IgD-negative memory B cell (primary cell): ENCODE measurements around the gene TAB3. TPM values are rescaled to one million over a fixed set of nuclear protein-coding genes. Genes with fewer than 3 reads are reported as not detected.

Experiments
- H3K27ac Mint-ChIP-seq, 3 donors: one replicate each; pipeline ENCODE4 v1.8.0; 2020 to 2022; ENCODE audit warnings: mild to moderate bottlenecking in 3 of 3, mixed read lengths in 3 of 3, moderate library complexity in 1 of 3
- H3K27me3 Mint-ChIP-seq: one replicate; pipeline ENCODE4 v1.8.0; 2021; ENCODE audit warnings: mixed read lengths
- H3K36me3 Mint-ChIP-seq: one replicate; pipeline ENCODE4 v1.8.0; 2020; ENCODE audit warnings: mild to moderate bottlenecking, mixed read lengths
- H3K4me1 Mint-ChIP-seq, 3 donors: one replicate each; pipeline ENCODE4 v1.8.0; 2020 to 2022; ENCODE audit warnings: mixed read lengths in 3 of 3, mild to moderate bottlenecking in 1 of 3
- H3K4me3 Mint-ChIP-seq, 4 donors: one replicate each; pipeline ENCODE4 v1.8.0; 2020 to 2022; ENCODE audit warnings: mild to moderate bottlenecking in 4 of 4, mixed read lengths in 4 of 4, moderate library complexity in 3 of 4
- H3K9me3 Mint-ChIP-seq, 3 donors: one replicate each; pipeline ENCODE4 v1.8.0; 2020 to 2021; ENCODE audit warnings: mixed read lengths in 3 of 3, mild to moderate bottlenecking in 1 of 3
- polyA plus RNA-seq: library from polyadenylated mRNA; unstranded; fragments of 300-500 nt; fragmentation: Illumina TruSeq; gene quantifications from one replicate; pipeline ENCODE4 v1.2.3, GENCODE V29; 2021

Gene TAB3
- polyA plus RNA-seq, 1 donor from 2014 or later: 4.6 TPM

GRCh38 chrX:30870572-30870971 lies 18.5 kb downstream of the TAB3 start:
- Mint-ChIP-seq H3K4me3 (no peak overlapping the region), H3K9me3 (no peaks in the 10 kb centered on the region), H3K27ac (no peak overlapping the region), H3K27me3 (peaks cover 2% of the 10 kb centered on the region), H3K4me1 (peaks cover 0 to 5% (median 0%) of the 10 kb centered on the region in 3 donors), H3K36me3 (peaks cover 4% of the 10 kb centered on the region)

DNA sequence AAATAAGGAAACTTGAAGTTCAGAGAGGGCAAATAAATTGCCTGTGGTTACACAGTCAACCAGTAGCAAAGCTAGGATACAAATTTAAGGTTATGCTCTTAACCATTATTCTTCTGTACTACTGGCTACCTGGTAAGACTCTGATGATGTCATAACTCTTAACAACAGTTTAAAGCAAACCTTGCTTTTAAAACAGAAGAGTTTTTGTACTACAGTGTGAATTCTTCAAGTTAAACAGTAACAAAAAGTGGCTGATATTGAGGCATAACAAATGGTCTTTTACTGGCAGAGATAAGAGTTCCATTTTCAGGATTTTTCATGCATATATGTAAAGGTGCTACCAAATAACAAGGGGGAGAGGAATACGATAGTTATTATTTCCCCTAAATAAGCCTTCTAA lies 23.4 kb downstream of the TAB3 start:
- no peaks in the 10 kb centered on the region for H3K9me3 Mint-ChIP-seq
- H3K27ac Mint-ChIP-seq: no peak overlapping the region
- H3K4me1 Mint-ChIP-seq: peaks cover 4 to 8% (median 7%) of the 10 kb centered on the region in 3 donors
- peaks cover 2% of the 10 kb centered on the region for H3K36me3 Mint-ChIP-seq
- peaks cover under 1% of the 10 kb centered on the region for H3K27me3 Mint-ChIP-seq
- H3K4me3 Mint-ChIP-seq: no peak overlapping the region

DNA sequence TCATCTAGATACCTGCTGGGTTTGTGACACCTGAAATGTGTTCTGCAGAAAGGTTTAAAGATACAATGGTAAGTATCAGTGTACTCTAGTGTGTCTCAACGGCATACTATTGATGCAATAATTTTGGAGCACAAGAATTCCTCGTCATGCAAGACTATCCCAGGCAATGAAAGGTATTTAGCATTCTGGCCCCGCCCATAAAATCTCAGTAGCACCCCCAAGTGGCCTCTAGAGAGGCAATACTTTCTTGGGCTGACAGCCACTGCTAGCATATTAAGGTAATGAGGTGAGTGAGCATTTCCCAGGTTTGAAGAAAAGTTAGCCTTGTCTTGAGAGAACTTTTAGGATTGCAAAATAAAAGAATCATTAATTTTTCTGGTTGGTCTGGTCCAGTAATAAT lies 24.0 kb downstream of the TAB3 start:
- Mint-ChIP-seq H3K27me3 (no peaks in the 10 kb centered on the region), H3K4me3 (no peak overlapping the region), H3K27ac (no peak overlapping the region), H3K4me1 (peaks cover 4 to 8% (median 7%) of the 10 kb centered on the region in 3 donors), H3K9me3 (no peaks in the 10 kb centered on the region), H3K36me3 (peaks cover 2% of the 10 kb centered on the region)

DNA sequence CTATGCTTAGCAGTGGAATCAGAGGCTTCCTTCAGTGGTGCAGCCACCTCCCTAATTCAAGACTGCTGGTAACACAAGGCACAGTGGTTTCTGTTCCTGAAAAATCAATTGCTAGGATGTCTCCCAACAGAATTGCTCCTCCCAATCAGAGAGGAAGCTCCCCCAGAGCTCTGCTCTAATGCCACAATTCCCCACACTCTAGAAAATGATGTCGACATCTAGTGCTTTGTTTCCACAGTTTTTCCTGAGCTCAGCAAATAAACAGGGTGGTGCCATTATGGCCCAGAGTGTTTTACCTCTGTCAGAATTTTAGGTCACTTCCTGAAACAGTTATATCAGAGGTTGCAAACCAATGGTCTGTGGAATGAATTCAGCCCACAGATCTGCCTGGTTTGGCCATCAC lies 24.7 kb downstream of the TAB3 start:
- no peak overlapping the region for H3K4me3 Mint-ChIP-seq
- H3K4me1 Mint-ChIP-seq: peaks cover 4 to 8% (median 7%) of the 10 kb centered on the region in 3 donors
- H3K27ac Mint-ChIP-seq: no peak overlapping the region
- H3K36me3 Mint-ChIP-seq: peaks cover 2% of the 10 kb centered on the region
- no peaks in the 10 kb centered on the region for H3K9me3 Mint-ChIP-seq
- H3K27me3 Mint-ChIP-seq: no peaks in the 10 kb centered on the region

GRCh38 chrX:30863974-30864373 lies 25.1 kb downstream of the TAB3 start:
- Mint-ChIP-seq H3K27me3 (no peaks in the 10 kb centered on the region), H3K4me1 (peaks cover 4 to 8% (median 7%) of the 10 kb centered on the region in 3 donors), H3K36me3 (peaks cover 2% of the 10 kb centered on the region), H3K27ac (peak overlapping the region in 1 of 3 donors; percentile 46), H3K9me3 (no peaks in the 10 kb centered on the region), H3K4me3 (no peak overlapping the region)

- H3K27ac Mint-ChIP-seq: no peak overlapping the region
- H3K36me3 Mint-ChIP-seq: no peaks in the 10 kb centered on the region
Observed at GRCh38 chrX:30858098-30858497, 31.0 kb downstream of the TAB3 start.

DNA sequence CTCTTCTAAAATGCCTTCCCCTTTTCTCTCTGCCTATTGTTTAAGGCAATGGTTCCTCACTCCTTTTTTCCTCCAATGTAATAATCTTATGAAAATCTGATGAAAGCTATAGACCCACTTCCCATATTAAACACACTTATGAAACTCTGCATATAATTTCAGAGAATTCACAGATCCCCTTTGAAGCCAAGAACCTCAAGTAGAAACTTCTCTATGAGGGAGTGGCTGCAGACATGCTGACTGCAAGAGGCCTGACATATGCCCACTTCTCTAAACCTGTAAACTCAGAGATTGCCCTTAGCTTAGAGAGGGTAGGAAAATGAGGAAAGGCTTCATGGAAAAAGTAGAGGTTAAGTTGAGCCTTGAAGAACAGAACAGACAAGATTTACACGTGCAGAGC lies 37.6 kb downstream of the TAB3 start:
- Mint-ChIP-seq H3K9me3 (no peaks in the 10 kb centered on the region), H3K27ac (no peak overlapping the region), H3K4me1 (no peaks in the 10 kb centered on the region), H3K4me3 (no peak overlapping the region), H3K36me3 (no peaks in the 10 kb centered on the region), H3K27me3 (peaks cover 1% of the 10 kb centered on the region)

More at GRCh38 chrX:30858098-30858497, 31.0 kb downstream of the TAB3 start:
- Mint-ChIP-seq H3K4me3 (no peak overlapping the region), H3K27me3 (peaks cover 1% of the 10 kb centered on the region), H3K9me3 (no peaks in the 10 kb centered on the region), H3K4me1 (no peaks in the 10 kb centered on the region)

DNA sequence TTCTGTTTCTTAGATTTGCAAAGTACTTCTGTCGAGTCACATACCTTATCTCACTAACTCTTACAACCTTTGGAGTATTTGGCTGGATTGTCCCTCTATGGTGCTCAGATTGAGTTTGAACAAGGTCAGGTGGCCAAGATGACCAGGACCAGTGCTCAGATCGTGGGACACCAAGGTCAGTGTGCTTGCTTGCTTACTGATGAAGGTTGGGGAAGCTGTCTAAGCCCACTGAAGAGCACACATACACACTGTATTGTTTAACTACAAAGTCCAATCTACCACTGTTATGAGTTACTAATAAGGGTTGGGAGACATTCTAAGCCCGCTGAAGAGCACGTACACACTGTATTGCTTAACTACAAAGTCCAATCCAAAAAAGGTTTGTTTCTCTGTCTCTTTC lies 53.7 kb downstream of the TAB3 start:
- H3K27me3 Mint-ChIP-seq: no peaks in the 10 kb centered on the region
- H3K36me3 Mint-ChIP-seq: no peaks in the 10 kb centered on the region
- H3K4me3 Mint-ChIP-seq: no peak overlapping the region
- peaks cover 0 to 1% (median 0%) of the 10 kb centered on the region in 3 donors for H3K4me1 Mint-ChIP-seq
- H3K27ac Mint-ChIP-seq: no peak overlapping the region
- no peaks in the 10 kb centered on the region for H3K9me3 Mint-ChIP-seq

DNA sequence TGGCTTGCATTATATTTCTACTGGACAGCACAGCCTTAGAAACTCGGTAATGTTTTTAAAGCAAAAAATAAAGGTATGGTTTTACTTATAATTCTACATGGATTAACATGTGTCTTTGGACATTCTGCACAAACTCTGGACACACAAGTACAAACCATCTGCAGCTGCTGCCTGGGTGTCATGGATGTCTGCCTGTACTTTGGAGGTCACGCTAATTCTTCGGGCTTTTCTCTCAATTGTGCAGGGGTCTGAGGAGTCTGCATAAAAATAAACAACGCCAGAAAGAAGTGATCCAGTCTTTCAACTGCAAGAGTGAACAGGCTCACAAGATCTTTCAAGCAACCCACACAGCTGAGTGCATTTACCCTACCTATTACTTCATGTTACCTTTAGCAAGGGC lies 55.2 kb downstream of the TAB3 start:
- Mint-ChIP-seq H3K4me3 (peak overlapping the region in 1 of 4 donors; percentile 33), H3K27me3 (no peaks in the 10 kb centered on the region), H3K9me3 (no peaks in the 10 kb centered on the region), H3K4me1 (peaks cover 0 to 1% (median 0%) of the 10 kb centered on the region in 3 donors), H3K27ac (no peak overlapping the region), H3K36me3 (no peaks in the 10 kb centered on the region)

GRCh38 chrX:30831082-30831481 lies 58.0 kb downstream of the TAB3 start:
- no peaks in the 10 kb centered on the region for H3K36me3 Mint-ChIP-seq
- peaks cover 0 to 3% (median 0%) of the 10 kb centered on the region in 3 donors for H3K4me1 Mint-ChIP-seq
- peak overlapping the region in 1 of 4 donors; percentile 1 for H3K4me3 Mint-ChIP-seq
- H3K9me3 Mint-ChIP-seq: no peaks in the 10 kb centered on the region
- H3K27me3 Mint-ChIP-seq: no peaks in the 10 kb centered on the region
- H3K27ac Mint-ChIP-seq: peak overlapping the region in 1 of 3 donors; percentile 17

GRCh38 chrX:30830326-30830943 lies 58.6 kb downstream of the TAB3 start:
- H3K4me1 Mint-ChIP-seq: peaks cover 0 to 3% (median 0%) of the 10 kb centered on the region in 3 donors
- H3K36me3 Mint-ChIP-seq: no peaks in the 10 kb centered on the region
- no peaks in the 10 kb centered on the region for H3K9me3 Mint-ChIP-seq
- no peak overlapping the region for H3K4me3 Mint-ChIP-seq
- no peak overlapping the region for H3K27ac Mint-ChIP-seq
- no peaks in the 10 kb centered on the region for H3K27me3 Mint-ChIP-seq

- H3K9me3 Mint-ChIP-seq: no peaks in the 10 kb centered on the region
- H3K36me3 Mint-ChIP-seq: no peaks in the 10 kb centered on the region
- H3K27ac Mint-ChIP-seq: no peak overlapping the region
- peaks cover 11 to 15% (median 12%) of the 10 kb centered on the region in 3 donors for H3K4me1 Mint-ChIP-seq
- H3K4me3 Mint-ChIP-seq: no peak overlapping the region
- no peaks in the 10 kb centered on the region for H3K27me3 Mint-ChIP-seq
Observed at GRCh38 chrX:30824275-30824674, 64.8 kb downstream of the TAB3 start.

DNA sequence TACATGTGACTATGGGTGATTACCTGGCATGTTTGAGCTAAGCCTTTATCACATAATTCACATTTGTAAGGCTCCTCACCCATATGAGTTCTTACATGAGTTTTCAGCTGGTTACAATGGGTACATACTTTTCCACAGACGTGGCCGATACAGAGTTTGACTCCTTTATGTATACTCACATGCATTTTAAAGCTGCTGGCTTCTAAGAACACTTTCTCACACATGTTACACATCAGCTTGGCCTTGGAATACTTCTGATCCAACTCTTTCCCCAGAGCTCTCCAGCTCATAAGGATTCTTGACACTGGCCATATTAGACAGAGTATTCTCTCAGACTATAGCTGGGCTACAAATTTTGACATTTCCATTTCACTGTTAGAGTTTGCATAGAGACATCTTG lies 66.3 kb downstream of the TAB3 start:
- Mint-ChIP-seq H3K9me3 (peaks cover 0 to 3% (median 0%) of the 10 kb centered on the region in 3 donors), H3K27me3 (no peaks in the 10 kb centered on the region), H3K4me3 (no peak overlapping the region), H3K27ac (peak overlapping the region in 2 of 3 donors; percentile 25 to 82), H3K36me3 (no peaks in the 10 kb centered on the region), H3K4me1 (peaks cover 12 to 20% (median 13%) of the 10 kb centered on the region in 3 donors)

GRCh38 chrX:30822068-30822681 lies 66.9 kb downstream of the TAB3 start:
- Mint-ChIP-seq H3K4me3 (peak overlapping the region in 2 of 4 donors; percentile 39 to 71), H3K27ac (peak overlapping the region; percentile 25 to 82 (median 33)), H3K4me1 (peaks cover 12 to 20% (median 13%) of the 10 kb centered on the region in 3 donors), H3K27me3 (no peaks in the 10 kb centered on the region), H3K36me3 (no peaks in the 10 kb centered on the region), H3K9me3 (peaks cover 0 to 3% (median 0%) of the 10 kb centered on the region in 3 donors)

DNA sequence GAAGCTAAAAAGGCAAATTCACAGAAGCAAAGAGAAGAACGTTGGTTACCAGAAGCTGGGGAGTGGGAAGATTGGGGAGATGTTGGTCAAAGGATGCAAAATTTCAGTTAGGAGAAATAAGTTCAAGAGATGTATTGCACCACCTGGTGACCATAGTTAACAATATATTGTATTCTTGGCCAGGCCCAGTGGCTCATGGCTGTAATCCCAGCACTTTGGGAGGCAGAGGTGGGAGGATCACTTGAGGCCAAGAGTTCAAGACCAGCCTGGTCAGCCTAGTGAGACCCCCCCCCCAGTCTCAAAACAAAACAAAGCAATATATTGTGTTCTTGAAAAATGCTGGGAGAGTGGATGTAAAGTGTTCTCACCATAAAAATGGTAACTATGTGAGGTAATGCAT lies 67.9 kb downstream of the TAB3 start:
- Mint-ChIP-seq H3K36me3 (no peaks in the 10 kb centered on the region), H3K27ac (no peak overlapping the region), H3K4me3 (no peak overlapping the region), H3K9me3 (peaks cover 0 to 3% (median 0%) of the 10 kb centered on the region in 3 donors), H3K27me3 (no peaks in the 10 kb centered on the region), H3K4me1 (peaks cover 12 to 20% (median 12%) of the 10 kb centered on the region in 3 donors)

DNA sequence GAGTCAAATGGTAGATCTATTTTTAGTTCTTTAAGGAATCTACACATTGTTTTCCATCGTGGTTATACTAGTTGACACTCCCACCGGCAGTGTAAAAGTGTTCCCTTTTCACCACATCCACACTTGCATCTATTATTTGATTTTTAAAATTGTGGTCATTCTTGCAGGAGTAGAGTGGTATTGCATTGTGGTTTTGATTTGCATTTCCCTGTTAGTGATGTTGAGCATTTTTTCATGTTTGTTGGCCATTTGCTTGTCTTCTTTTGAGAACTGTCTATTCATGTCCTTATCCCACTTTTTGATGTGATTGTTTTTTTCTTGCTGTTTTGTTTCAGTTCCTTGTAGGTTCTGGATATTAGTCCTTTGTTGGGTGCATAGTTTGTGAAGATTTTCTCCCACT lies 70.0 kb downstream of the TAB3 start:
- H3K27me3 Mint-ChIP-seq: no peaks in the 10 kb centered on the region
- H3K27ac Mint-ChIP-seq: no peak overlapping the region
- no peaks in the 10 kb centered on the region for H3K36me3 Mint-ChIP-seq
- peaks cover 0 to 3% (median 3%) of the 10 kb centered on the region in 3 donors for H3K9me3 Mint-ChIP-seq
- H3K4me3 Mint-ChIP-seq: no peak overlapping the region
- peaks cover 15 to 24% (median 17%) of the 10 kb centered on the region in 3 donors for H3K4me1 Mint-ChIP-seq
